ENCODE measurements around the gene PRSS23.
A peak's percentile ranks its signal among the peaks of the same experiment; 100 is the strongest.

Gene PRSS23

DNA sequence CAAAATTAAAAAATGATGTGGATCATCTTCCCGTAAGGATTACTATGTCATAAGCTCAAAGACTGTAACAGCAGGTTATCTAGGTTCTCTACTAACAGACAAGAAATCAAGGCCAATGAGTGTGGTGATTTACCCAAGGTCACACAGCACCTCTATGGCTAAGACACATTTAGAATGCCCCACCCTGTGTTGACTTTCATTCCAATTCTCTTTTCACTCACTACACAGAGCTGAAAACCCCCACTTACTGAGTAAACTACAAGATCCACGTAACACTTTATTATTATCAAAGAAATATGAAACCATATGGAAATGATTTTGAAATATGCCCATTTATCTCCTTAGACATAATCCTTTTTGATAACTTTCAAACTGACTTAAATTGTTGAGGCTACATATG, 4.8 kb upstream of the PRSS23 start:
- no peaks in the 10 kb centered on the region for H3K27me3 Mint-ChIP-seq
- H3K36me3 Mint-ChIP-seq (ENCODE audit: insufficient read depth): peaks cover 2% of the 10 kb centered on the region
- H3K4me1 Mint-ChIP-seq: peaks cover 7% of the 10 kb centered on the region
- DNase-seq (ENCODE audit: low spot score in 2 of 2) (no peak), ATAC-seq (replicated peaks; ENCODE audit: extremely low read depth, poor library complexity, severe bottlenecking) (no peak)
- no peak overlapping the region for H3K4me3 Mint-ChIP-seq
- H3K27ac Mint-ChIP-seq (ENCODE audit: low read depth): no peak overlapping the region
- H3K9me3 Mint-ChIP-seq: no peaks in the 10 kb centered on the region

DNA sequence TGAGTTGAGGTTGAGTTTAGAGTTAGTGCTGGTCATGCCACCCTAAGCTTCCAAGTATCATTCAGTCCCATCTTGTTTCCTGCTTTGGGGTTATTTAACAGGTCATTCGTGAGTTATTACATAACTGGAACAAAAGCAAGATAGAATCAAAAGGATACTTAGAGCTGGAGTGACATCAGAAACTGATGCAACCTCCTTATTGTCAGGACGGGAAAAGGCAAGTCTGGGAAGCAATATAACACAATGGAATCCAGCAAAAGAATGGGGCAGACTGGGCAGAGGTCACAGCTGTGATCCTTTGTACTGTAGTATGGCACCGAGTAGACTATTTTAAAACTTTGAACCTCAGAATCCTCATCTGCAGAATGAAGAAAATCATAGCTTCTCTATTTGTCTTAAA, 4.4 kb upstream of the PRSS23 start:
- DNase-seq (ENCODE audit: low spot score in 2 of 2) (no peak), ATAC-seq (replicated peaks; ENCODE audit: extremely low read depth, poor library complexity, severe bottlenecking) (no peak)
- no peak overlapping the region for H3K27ac Mint-ChIP-seq (ENCODE audit: low read depth)
- no peaks in the 10 kb centered on the region for H3K9me3 Mint-ChIP-seq
- peaks cover 9% of the 10 kb centered on the region for H3K4me1 Mint-ChIP-seq
- peaks cover 2% of the 10 kb centered on the region for H3K27me3 Mint-ChIP-seq
- H3K36me3 Mint-ChIP-seq (ENCODE audit: insufficient read depth): peaks cover 2% of the 10 kb centered on the region
- H3K4me3 Mint-ChIP-seq: no peak overlapping the region

DNA sequence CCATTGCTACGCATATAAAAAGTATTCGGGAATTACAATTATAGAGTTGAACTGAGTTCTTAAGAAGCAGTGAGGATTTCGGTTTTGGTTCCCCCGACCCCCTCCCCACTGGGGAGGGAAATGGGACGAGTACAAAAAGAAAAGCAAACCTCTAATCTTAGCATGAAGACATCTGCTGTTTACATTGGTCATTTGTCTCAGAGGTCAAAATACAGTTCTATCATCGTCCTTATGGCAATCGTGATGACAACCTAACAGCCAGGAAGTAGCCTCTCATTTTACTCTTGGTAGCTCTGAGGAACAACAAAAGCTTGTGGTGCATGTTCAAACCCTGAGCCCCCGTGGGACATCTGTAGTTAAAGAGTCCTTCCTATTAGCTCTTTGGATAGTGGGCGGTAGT, 3.2 kb upstream of the PRSS23 start:
- ATAC-seq (replicated peaks; ENCODE audit: extremely low read depth, poor library complexity, severe bottlenecking) (no peak), DNase-seq (ENCODE audit: low spot score in 2 of 2) (no peak)
- Mint-ChIP-seq H3K4me3 (no peak overlapping the region), H3K27ac (ENCODE audit: low read depth) (no peak overlapping the region), H3K9me3 (no peaks in the 10 kb centered on the region), H3K27me3 (peaks cover 13% of the 10 kb centered on the region), H3K4me1 (peaks cover 21% of the 10 kb centered on the region), H3K36me3 (ENCODE audit: insufficient read depth) (peaks cover 2% of the 10 kb centered on the region)

DNA sequence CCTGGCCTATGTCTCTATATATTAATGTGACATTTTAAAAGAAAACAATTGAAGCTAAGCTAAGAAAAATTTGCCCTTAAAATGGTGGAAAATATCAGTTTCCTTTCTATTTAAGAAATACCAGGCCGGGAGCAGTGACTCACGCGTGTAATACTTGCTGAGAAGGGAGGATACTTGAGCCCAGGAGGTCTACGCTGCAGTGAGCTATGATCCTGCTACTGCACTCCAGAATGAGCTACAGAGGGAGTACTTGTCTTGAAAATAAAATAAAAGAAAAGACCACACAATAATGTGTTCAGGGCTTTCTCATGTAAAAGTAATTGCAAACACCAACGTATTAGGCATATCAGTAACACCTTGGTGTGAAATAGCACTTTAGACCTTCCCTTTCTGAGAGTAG, 1.4 kb upstream of the PRSS23 start:
- ATAC-seq (replicated peaks; ENCODE audit: extremely low read depth, poor library complexity, severe bottlenecking) (no peak), DNase-seq (ENCODE audit: low spot score in 2 of 2) (no peak)
- peak overlapping the region; percentile 84 for H3K4me3 Mint-ChIP-seq
- peaks cover 2% of the 10 kb centered on the region for H3K36me3 Mint-ChIP-seq (ENCODE audit: insufficient read depth)
- H3K9me3 Mint-ChIP-seq: no peaks in the 10 kb centered on the region
- peaks cover 13% of the 10 kb centered on the region for H3K27me3 Mint-ChIP-seq
- H3K4me1 Mint-ChIP-seq: peaks cover 27% of the 10 kb centered on the region
- H3K27ac Mint-ChIP-seq (ENCODE audit: low read depth): no peak overlapping the region

DNA sequence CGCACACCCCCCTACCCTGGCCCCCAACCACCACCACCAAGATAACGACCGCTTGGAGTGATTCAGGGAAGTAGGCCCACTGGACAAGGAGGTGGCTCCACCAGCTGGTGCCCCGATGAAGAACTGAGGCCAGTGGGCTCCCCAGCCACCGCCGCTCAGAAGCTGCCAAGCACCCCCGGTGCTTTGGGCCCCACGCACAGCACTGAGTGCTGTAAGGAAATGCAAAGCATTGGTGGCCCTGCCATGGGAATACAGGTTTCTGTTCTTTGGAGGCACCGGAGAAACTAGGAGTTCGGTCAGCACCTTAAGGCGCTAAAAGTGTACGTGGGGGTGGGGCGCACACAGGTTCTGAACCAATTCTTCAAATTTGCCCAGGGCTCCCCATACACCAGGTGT, 664 bp upstream of the PRSS23 start:
- peaks cover 13% of the 10 kb centered on the region for H3K27me3 Mint-ChIP-seq
- H3K36me3 Mint-ChIP-seq (ENCODE audit: insufficient read depth): peaks cover 2% of the 10 kb centered on the region
- no peak for DNase-seq (ENCODE audit: low spot score in 2 of 2)
- no peaks in the 10 kb centered on the region for H3K9me3 Mint-ChIP-seq
- peak overlapping the region; percentile 51 for H3K27ac Mint-ChIP-seq (ENCODE audit: low read depth)
- ATAC-seq (replicated peaks; ENCODE audit: extremely low read depth, poor library complexity, severe bottlenecking): no peak
- H3K4me1 Mint-ChIP-seq: peaks cover 30% of the 10 kb centered on the region
- peak overlapping the region; percentile 84 for H3K4me3 Mint-ChIP-seq

DNA sequence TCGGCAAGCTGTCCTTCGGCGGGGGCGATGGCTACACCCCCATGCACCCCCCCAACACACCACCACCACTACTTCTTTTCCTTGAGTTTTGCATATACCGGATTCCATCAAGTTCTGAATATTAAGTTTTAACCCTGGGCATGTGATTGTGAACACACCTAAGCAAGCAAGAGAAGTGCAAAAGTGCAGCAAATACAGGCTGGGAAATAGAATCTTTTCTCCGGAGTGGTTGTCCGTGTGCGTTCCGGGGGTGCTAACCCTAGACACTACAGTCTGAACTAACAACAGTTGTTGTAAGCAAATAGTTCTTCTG, 574 bp downstream of the PRSS23 start:
- ATAC-seq (replicated peaks; ENCODE audit: extremely low read depth, poor library complexity, severe bottlenecking) (no peak), DNase-seq (ENCODE audit: low spot score in 2 of 2) (no peak)
- H3K27me3 Mint-ChIP-seq: peaks cover 13% of the 10 kb centered on the region
- peaks cover 36% of the 10 kb centered on the region for H3K4me1 Mint-ChIP-seq
- peaks cover 2% of the 10 kb centered on the region for H3K36me3 Mint-ChIP-seq (ENCODE audit: insufficient read depth)
- no peaks in the 10 kb centered on the region for H3K9me3 Mint-ChIP-seq
- peak overlapping the region; percentile 84 for H3K4me3 Mint-ChIP-seq
- H3K27ac Mint-ChIP-seq (ENCODE audit: low read depth): no peak overlapping the region

DNA sequence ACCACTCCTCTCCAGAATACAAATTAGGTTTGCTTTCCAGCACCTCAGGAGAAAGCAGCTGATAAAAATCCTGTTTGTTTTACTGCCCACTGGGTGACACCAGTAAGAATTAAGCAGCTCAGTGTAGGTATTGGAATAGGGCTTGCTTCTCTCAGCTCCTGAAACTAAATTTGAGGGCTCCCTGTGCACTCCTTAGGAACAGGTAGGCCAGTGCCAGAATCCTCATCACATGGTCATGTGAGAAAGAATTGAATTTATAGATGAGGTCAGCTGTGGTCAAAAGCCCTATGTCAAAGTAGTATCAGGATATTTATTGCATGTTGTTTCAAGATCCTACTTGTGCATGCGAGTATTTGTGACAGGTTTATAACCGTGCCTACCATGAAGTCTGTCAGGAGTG, 1.0 kb downstream of the PRSS23 start:
- H3K9me3 Mint-ChIP-seq: no peaks in the 10 kb centered on the region
- H3K36me3 Mint-ChIP-seq (ENCODE audit: insufficient read depth): peaks cover 2% of the 10 kb centered on the region
- peaks cover 13% of the 10 kb centered on the region for H3K27me3 Mint-ChIP-seq
- ATAC-seq (replicated peaks; ENCODE audit: extremely low read depth, poor library complexity, severe bottlenecking) (no peak), DNase-seq (ENCODE audit: low spot score in 2 of 2) (no peak)
- no peak overlapping the region for H3K27ac Mint-ChIP-seq (ENCODE audit: low read depth)
- H3K4me1 Mint-ChIP-seq: peaks cover 41% of the 10 kb centered on the region
- peak overlapping the region; percentile 84 for H3K4me3 Mint-ChIP-seq

DNA sequence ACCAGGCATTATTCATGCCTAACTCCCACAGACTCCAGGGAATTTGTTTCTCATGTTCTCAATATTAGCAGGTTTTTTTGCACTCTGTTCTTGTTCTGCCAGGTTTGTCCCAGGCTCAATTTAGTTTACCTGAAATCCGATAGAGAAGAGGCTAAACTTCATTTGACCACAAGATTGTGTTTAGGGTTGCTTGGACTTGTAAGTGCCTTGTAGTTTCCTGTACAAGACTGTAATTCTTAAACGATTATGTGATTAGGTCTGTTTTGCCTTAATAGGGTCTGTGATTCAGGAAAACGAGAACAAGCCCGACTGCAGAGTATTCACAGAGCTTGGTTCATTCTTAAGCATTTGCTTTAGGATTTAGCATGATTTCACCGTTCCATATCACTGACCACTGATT, 1.8 kb downstream of the PRSS23 start:
- H3K9me3 Mint-ChIP-seq: no peaks in the 10 kb centered on the region
- no peak overlapping the region for H3K27ac Mint-ChIP-seq (ENCODE audit: low read depth)
- ATAC-seq (replicated peaks; ENCODE audit: extremely low read depth, poor library complexity, severe bottlenecking) (no peak), DNase-seq (ENCODE audit: low spot score in 2 of 2) (no peak)
- H3K4me1 Mint-ChIP-seq: peaks cover 48% of the 10 kb centered on the region
- H3K36me3 Mint-ChIP-seq (ENCODE audit: insufficient read depth): peaks cover 5% of the 10 kb centered on the region
- H3K4me3 Mint-ChIP-seq: peak overlapping the region; percentile 84
- peaks cover 13% of the 10 kb centered on the region for H3K27me3 Mint-ChIP-seq

DNA sequence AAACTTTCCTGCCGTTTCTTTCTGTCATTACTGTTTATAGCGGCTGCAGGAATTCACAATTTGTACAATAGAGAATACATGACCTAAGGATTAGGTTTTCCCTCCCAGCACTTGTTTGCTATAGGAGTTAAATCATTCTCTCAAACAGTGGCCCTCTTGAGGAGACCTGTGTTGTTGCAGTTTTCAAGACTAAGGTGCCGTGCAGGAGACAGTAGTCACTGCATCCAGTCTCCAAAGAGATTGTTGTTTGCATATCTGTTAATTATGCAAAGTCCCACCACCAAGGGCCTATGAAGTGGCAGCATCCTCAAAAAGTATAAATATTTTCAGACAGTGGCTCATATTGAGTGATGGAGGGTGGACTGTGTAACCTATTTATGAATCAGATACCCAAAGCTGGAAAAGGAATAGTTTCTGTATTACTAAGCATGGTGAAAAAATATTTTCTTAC, 2.3 kb downstream of the PRSS23 start:
- H3K9me3 Mint-ChIP-seq: no peaks in the 10 kb centered on the region
- peaks cover 13% of the 10 kb centered on the region for H3K27me3 Mint-ChIP-seq
- peak overlapping the region; percentile 84 for H3K4me3 Mint-ChIP-seq
- ATAC-seq (replicated peaks; ENCODE audit: extremely low read depth, poor library complexity, severe bottlenecking): no peak
- H3K27ac Mint-ChIP-seq (ENCODE audit: low read depth): no peak overlapping the region
- no peak for DNase-seq (ENCODE audit: low spot score in 2 of 2)
- H3K4me1 Mint-ChIP-seq: peaks cover 53% of the 10 kb centered on the region
- H3K36me3 Mint-ChIP-seq (ENCODE audit: insufficient read depth): peaks cover 5% of the 10 kb centered on the region

DNA sequence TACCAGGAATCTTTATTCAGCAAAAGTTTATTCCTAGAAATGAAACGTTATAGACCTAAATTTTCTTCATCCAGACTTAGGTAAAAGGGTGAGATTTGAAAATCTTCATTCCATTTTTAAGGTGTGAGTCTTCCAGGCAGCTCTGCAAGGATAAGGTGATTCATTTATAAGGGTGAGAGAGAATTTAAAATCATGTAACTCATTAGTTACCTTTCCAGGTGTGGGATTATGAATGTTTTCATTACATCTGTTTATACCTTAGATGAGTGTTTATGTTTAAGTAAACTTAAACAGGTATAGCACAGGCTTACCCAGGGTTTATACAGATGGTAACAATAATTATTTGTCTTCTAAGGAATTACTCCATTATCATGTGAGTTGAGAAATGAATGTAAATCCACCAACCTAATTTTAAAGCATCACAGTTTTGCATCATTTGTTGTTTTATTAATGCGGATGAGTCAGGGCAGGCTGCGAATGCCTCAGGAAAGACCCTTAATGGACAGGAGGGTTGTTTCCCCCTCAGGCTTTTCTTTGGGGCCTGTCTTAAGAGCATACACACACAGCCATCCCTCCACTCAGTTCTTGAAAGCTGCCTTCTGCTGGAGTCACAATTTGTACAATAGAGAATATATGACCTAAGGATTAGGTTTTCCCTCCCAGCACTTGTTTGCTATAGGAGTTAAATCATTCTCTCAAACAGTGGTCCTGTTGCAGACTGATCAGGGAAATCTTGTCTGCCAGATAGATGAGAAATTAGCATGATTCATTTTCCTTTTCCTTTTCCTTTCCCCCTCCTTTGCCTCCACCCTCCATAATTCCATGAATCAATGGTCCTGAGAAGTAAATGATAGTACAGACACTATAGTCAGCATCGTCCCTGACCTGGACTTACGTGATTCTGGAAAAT, 3.0 kb downstream of the PRSS23 start:
- peaks cover 5% of the 10 kb centered on the region for H3K36me3 Mint-ChIP-seq (ENCODE audit: insufficient read depth)
- no peaks in the 10 kb centered on the region for H3K9me3 Mint-ChIP-seq
- peaks cover 58% of the 10 kb centered on the region for H3K4me1 Mint-ChIP-seq
- no peak for ATAC-seq (replicated peaks; ENCODE audit: extremely low read depth, poor library complexity, severe bottlenecking)
- no peak for DNase-seq (ENCODE audit: low spot score in 2 of 2)
- H3K27ac Mint-ChIP-seq (ENCODE audit: low read depth): no peak overlapping the region
- no peak overlapping the region for H3K4me3 Mint-ChIP-seq
- peaks cover 13% of the 10 kb centered on the region for H3K27me3 Mint-ChIP-seq

DNA sequence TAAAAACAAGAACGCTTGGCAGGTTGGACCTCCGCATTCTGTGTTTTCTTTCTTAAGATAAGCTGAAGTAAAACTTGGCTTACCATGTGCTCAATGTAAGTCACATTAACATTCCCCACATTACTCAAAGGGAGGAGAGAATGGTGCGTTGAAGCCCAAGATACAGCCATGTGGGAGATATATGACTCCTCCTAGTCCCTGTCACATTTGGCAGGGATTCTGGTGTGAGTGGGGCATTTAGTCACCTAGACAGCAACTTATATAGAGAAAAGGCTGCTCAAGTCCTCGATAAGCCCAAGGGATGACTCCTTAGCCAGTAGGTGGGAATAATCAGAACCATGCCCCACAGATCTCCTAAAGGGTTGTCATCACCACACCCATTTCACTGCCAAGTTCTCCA, 4.6 kb downstream of the PRSS23 start:
- Mint-ChIP-seq H3K36me3 (ENCODE audit: insufficient read depth) (peaks cover 3% of the 10 kb centered on the region), H3K9me3 (no peaks in the 10 kb centered on the region), H3K4me1 (peaks cover 55% of the 10 kb centered on the region), H3K27ac (ENCODE audit: low read depth) (peak overlapping the region; percentile 12), H3K27me3 (peaks cover 13% of the 10 kb centered on the region), H3K4me3 (no peak overlapping the region)
- DNase-seq (ENCODE audit: low spot score in 2 of 2) (no peak), ATAC-seq (replicated peaks; ENCODE audit: extremely low read depth, poor library complexity, severe bottlenecking) (no peak)

DNA sequence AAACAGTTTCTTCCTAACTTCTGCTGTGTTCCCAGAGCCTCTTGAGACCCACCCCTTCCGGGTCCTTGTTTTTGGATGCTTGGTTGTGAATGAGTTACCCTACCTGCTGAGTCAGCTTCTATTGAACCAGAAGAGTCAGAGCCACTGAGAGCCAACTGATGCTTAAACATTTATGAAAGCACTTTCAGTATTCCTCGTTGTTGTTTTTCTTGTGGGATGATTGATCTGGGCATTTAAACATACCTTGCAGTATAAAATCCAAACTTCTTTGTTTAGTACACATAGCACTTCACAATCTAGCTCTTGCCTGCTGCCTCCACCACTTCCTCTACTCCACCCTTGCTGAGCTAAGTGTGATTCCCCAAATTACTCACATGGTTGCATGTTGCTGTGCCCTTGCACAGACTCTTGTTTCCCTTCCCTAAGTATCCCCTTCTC, 5.5 kb downstream of the PRSS23 start:
- DNase-seq (ENCODE audit: low spot score in 2 of 2) (no peak), ATAC-seq (replicated peaks; ENCODE audit: extremely low read depth, poor library complexity, severe bottlenecking) (peak; percentile 92)
- Mint-ChIP-seq H3K4me1 (peaks cover 53% of the 10 kb centered on the region), H3K27ac (ENCODE audit: low read depth) (peak overlapping the region; percentile 9), H3K4me3 (peak overlapping the region; percentile 8), H3K9me3 (no peaks in the 10 kb centered on the region), H3K36me3 (ENCODE audit: insufficient read depth) (peaks cover 3% of the 10 kb centered on the region), H3K27me3 (peaks cover 11% of the 10 kb centered on the region)

DNA sequence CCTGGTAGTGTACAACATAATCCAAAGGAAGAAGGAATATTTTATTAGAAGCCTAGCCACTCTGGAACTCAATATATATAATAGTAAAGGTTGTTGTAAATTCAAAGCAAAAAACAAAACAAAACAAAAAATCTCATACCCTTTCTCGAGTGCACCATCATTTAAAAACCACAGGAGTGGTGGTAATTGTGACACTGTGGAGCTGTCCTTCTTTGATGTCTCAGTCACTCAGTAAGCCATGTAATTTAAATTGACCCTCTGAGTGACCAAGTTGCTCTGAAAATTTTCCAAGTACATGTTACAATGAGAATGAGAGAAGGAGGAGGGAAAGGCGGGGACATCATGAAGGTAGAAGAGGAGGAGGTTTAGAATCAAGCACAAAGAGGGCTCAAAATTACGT, 6.6 kb downstream of the PRSS23 start:
- Mint-ChIP-seq H3K36me3 (ENCODE audit: insufficient read depth) (peaks cover 3% of the 10 kb centered on the region), H3K9me3 (no peaks in the 10 kb centered on the region), H3K4me1 (peaks cover 43% of the 10 kb centered on the region)

More for the DNA sequence above, 6.6 kb downstream of the PRSS23 start:
- peak overlapping the region; percentile 9 for H3K27ac Mint-ChIP-seq (ENCODE audit: low read depth)
- DNase-seq (ENCODE audit: low spot score in 2 of 2) (no peak), ATAC-seq (replicated peaks; ENCODE audit: extremely low read depth, poor library complexity, severe bottlenecking) (no peak)
- H3K4me3 Mint-ChIP-seq: no peak overlapping the region
- H3K27me3 Mint-ChIP-seq: peaks cover 1% of the 10 kb centered on the region

All from central memory CD8-positive, alpha-beta T cell (primary cell).